GM12878 (cell line): Measurements from ENCODE around the gene GOT2. TPM values are rescaled to one million over a fixed set of nuclear protein-coding genes. Genes with fewer than 3 reads are reported as not detected.
"Not testable (repeated sequence)": the region's sequence is repeated elsewhere in the genome, so short reads cannot be mapped to it uniquely, and the experiment has no call there.

Source experiments
- ATAC-seq: fragments of 200-7000 bp; cut with Tn5 transposase; 3 replicates; pipeline ENCODE4 v1.9.1; 2020; ENCODE audit warnings: mild to moderate bottlenecking, moderate library complexity
- BruUV-seq: library from RNA; stranded (reverse); fragments of 400-500 nt; replicated peaks from 2 replicates; lab custom pipeline; 2021; lab: Mats Ljungman, UMichigan
- CTCF ChIA-PET: fragments of 300-600 bp; sonication (Branson Sonifier 250); formaldehyde crosslinking; extraction: SDS; loops from one replicate; lab custom pipeline; 2021; ENCODE audit warnings: inconsistent platforms; lab: Yijun Ruan, JAX
- POLR2A ChIA-PET: fragments of 350-600 bp; formaldehyde crosslinking; extraction: SDS; loops from one replicate; lab custom pipeline; 2021; ENCODE audit warnings: inconsistent platforms; lab: Charles Lee
- RAD21 ChIA-PET: fragments of 300-600 bp; sonication (Branson Sonifier 250); formaldehyde crosslinking; loops from one replicate; lab custom pipeline; 2023; ENCODE audit warnings: antibody characterized with exemption; ENCODE audit not compliant: unreplicated experiment; lab: Charles Lee
- SMC1A ChIA-PET: fragments of 300-600 bp; sonication (Branson Sonifier 250); formaldehyde crosslinking; loops from one replicate; lab custom pipeline; 2023; ENCODE audit not compliant: unreplicated experiment, uncharacterized antibody; lab: Charles Lee
- DNase-seq: peaks from one replicate; pipeline ENCODE4 v3.0.0-alpha.2; 2011; ENCODE audit warnings: low read depth, low spot score
- FAIRE-seq: peaks from 3 replicates; lab custom pipeline; 2011; peaks lifted over from hg19 to GRCh38; lab: Jason Lieb, UNC
- H2AFZ ChIP-seq: 2 replicates; pipeline ENCODE4 v1.6.0; 2011; ENCODE audit warnings: low read depth, low read length, control low read depth; ENCODE audit not compliant: control insufficient read depth
- H3K27ac ChIP-seq: 2 replicates; pipeline ENCODE4 v1.5.1; 2011; ENCODE audit warnings: control low read depth; ENCODE audit not compliant: control insufficient read depth, insufficient read depth
- H3K27me3 ChIP-seq, 2 experiments: replicated peaks in 1 of 2; 2 replicates each; pipeline versions ENCODE4 v1.6.0 to v1.6.1; 2011; ENCODE audit warnings: low read length in 1 of 2; ENCODE audit not compliant: control insufficient read depth in 2 of 2, insufficient read depth in 2 of 2
- H3K36me3 ChIP-seq, 2 experiments: 2 replicates each; pipeline ENCODE4 v1.5.1; 2011; ENCODE audit warnings: low read length in 1 of 2; ENCODE audit not compliant: control insufficient read depth in 2 of 2, insufficient read depth in 2 of 2
- H3K4me1 ChIP-seq: 2 replicates; pipeline ENCODE4 v1.6.1; 2011; ENCODE audit warnings: mild to moderate bottlenecking, low read length, moderate library complexity, mixed read lengths; ENCODE audit not compliant: control insufficient read depth, insufficient read depth
- H3K4me2 ChIP-seq: 2 replicates; pipeline ENCODE4 v1.6.0; 2011; ENCODE audit warnings: control low read depth; ENCODE audit not compliant: control insufficient read depth, insufficient read depth
- H3K4me3 ChIP-seq: fragments of 200-600 bp; sonication (generic); 2 replicates; pipeline ENCODE4 v1.5.1; 2016
- H3K79me2 ChIP-seq: 2 replicates; pipeline ENCODE4 v1.6.0; 2011; ENCODE audit warnings: low read length; ENCODE audit not compliant: control insufficient read depth, insufficient read depth
- H3K9ac ChIP-seq: 2 replicates; pipeline ENCODE4 v1.8.0; 2011; ENCODE audit warnings: low read length, control low read depth, mixed read lengths; ENCODE audit not compliant: control insufficient read depth, insufficient read depth
- H3K9me3 ChIP-seq: replicated peaks from 3 replicates; pipeline ENCODE4 v1.5.1; 2011; ENCODE audit warnings: mild to moderate bottlenecking, low read length; ENCODE audit not compliant: control insufficient read depth, insufficient read depth
- H4K20me1 ChIP-seq: 2 replicates; pipeline ENCODE4 v1.6.0; 2011; ENCODE audit not compliant: control insufficient read depth, insufficient read depth
- FOS ChIP-seq: IDR thresholded peaks from 3 replicates; pipeline ENCODE4 v1.6.1; 2011; ENCODE audit warnings: borderline replicate concordance; ENCODE audit not compliant: insufficient read length; ENCODE audit errors: extremely low read depth
- IKZF1 ChIP-seq: fragments of 450-650 bp; conservative IDR thresholded peaks from 2 replicates; pipeline ENCODE4 v1.6.1; 2017; ENCODE audit warnings: antibody characterized with exemption, mild to moderate bottlenecking
- KAT2A ChIP-seq: conservative IDR thresholded peaks from 2 replicates; pipeline ENCODE4 v1.6.1; 2011; ENCODE audit warnings: low read depth, low read length; ENCODE audit not compliant: control insufficient read depth
- MEF2B ChIP-seq: fragments of 450-650 bp; IDR thresholded peaks from 2 replicates; pipeline ENCODE4 v1.6.1; 2018; ENCODE audit warnings: mild to moderate bottlenecking, moderate library complexity; ENCODE audit not compliant: partially characterized antibody, poor library complexity, severe bottlenecking
- NBN ChIP-seq: fragments of 450-650 bp; IDR thresholded peaks from 2 replicates; pipeline ENCODE4 v1.6.1; 2016
- SUPT20H ChIP-seq: IDR thresholded peaks from 2 replicates; pipeline ENCODE4 v1.6.1; 2011; ENCODE audit warnings: low read depth, mild to moderate bottlenecking, low read length, moderate library complexity, borderline replicate concordance; ENCODE audit not compliant: control insufficient read depth
- WGBS: methylation state at CpG from one replicate; pipeline ENCODE4 v1.1.6; 2016; ENCODE audit warnings: low lambda C conversion rate; ENCODE audit not compliant: insufficient replicate concordance, insufficient coverage; ENCODE audit errors: missing lambda C conversion rate; 5-methylcytosine and 5-hydroxymethylcytosine counted together
- in situ Hi-C: fragments of 300-500 bp; cut with MboI; formaldehyde crosslinking; loops from 9 replicates; pipeline ENCODE4 v1.14.3; 2018; ENCODE audit warnings: mixed read lengths
- intact Hi-C: fragments of 100-400 bp; cut with micrococcal nuclease; formaldehyde crosslinking; loops from one replicate; pipeline ENCODE4 v1.14.2; 2022; ENCODE audit not compliant: unreplicated experiment
- polyA plus RNA-seq, 11 experiments: library from polyadenylated mRNA; depleted of rRNA in 4 of 11; unstranded in 6 of 11; stranded (reverse) in 5 of 11; fragments of >200 nt; fragmentation: Nextera tagmentation in 4 of 11; fragmentation: Illumina TruSeq in 1 of 11; extraction: Ambion mirVana in 4 of 11; extraction: Trizol in 1 of 11; gene quantifications; 1 replicate in 1 of 11; 2 replicates in 10 of 11; pipeline versions ENCODE4 v1.2.1 to v1.2.3, GENCODE V29; 2011 to 2016; ENCODE audit warnings: inconsistent platforms in 2 of 11, missing spikeins in 2 of 11, low read depth in 1 of 11
- total RNA-seq, 4 experiments: library from RNA; depleted of rRNA in 3 of 4; stranded (reverse); fragments of >200 nt in 3 of 4; fragmentation: Illumina TruSeq in 1 of 4; extraction: Trizol in 1 of 4; gene quantifications; 2 replicates each; pipeline versions ENCODE4 v1.2.1 to v1.2.3, GENCODE V29; 2013 to 2021
- TF ChIP-seq, protein P1 (sequence below): fragments of 450-650 bp; conservative IDR thresholded peaks from 2 replicates; pipeline ENCODE4 v1.6.1; 2017; ENCODE audit warnings: mild to moderate bottlenecking, moderate library complexity

The GOT2 gene
- total and polyA plus RNA-seq, 10 of the 15 experiments (the other 5 are each of a cell fraction or from before 2014, with no cell fraction given), result 41.7 to 235 (median 83.7) TPM

- Histone ChIP-seq H3K27ac (no peak overlapping the region), H3K4me2 (no peak overlapping the region), H4K20me1 (no peaks in the 10 kb centered on the region), H2AFZ (no peak overlapping the region), H3K9ac (no peak overlapping the region), H3K27me3 (no peaks in the 10 kb centered on the region), H3K4me1 (no peaks in the 10 kb centered on the region), H3K79me2 (no peaks in the 10 kb centered on the region), H3K36me3 (no peaks in the 10 kb centered on the region), H3K4me3 (no peak overlapping the region), H3K9me3 (no peaks in the 10 kb centered on the region)
- WGBS, result 13% methylated on average over 1 of the region's 1 CpG
- TF ChIP-seq, protein P1, sequence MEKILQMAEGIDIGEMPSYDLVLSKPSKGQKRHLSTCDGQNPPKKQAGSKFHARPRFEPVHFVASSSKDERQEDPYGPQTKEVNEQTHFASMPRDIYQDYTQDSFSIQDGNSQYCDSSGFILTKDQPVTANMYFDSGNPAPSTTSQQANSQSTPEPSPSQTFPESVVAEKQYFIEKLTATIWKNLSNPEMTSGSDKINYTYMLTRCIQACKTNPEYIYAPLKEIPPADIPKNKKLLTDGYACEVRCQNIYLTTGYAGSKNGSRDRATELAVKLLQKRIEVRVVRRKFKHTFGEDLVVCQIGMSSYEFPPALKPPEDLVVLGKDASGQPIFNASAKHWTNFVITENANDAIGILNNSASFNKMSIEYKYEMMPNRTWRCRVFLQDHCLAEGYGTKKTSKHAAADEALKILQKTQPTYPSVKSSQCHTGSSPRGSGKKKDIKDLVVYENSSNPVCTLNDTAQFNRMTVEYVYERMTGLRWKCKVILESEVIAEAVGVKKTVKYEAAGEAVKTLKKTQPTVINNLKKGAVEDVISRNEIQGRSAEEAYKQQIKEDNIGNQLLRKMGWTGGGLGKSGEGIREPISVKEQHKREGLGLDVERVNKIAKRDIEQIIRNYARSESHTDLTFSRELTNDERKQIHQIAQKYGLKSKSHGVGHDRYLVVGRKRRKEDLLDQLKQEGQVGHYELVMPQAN, result no peak
- no peak for TF ChIP-seq MEF2B
- no peak for TF ChIP-seq KAT2A
- TF ChIP-seq SUPT20H, result no peak
- no peak for TF ChIP-seq FOS
- no peak for TF ChIP-seq NBN
- TF ChIP-seq IKZF1, result no peak
- FAIRE-seq (no peak), DNase-seq (no peak), ATAC-seq (no peak)
- intact Hi-C loops (no loop called here), in situ Hi-C loops (no loop called here)
- ChIA-PET CTCF (no interaction called here), SMC1A (no interaction called here), POLR2A (no interaction called here), RAD21 (no interaction called here)
- BruUV-seq, result no TSS peak
Observed at GRCh38 chr16:58692450-58692849, 41.7 kb downstream of the GOT2 start.

DNA sequence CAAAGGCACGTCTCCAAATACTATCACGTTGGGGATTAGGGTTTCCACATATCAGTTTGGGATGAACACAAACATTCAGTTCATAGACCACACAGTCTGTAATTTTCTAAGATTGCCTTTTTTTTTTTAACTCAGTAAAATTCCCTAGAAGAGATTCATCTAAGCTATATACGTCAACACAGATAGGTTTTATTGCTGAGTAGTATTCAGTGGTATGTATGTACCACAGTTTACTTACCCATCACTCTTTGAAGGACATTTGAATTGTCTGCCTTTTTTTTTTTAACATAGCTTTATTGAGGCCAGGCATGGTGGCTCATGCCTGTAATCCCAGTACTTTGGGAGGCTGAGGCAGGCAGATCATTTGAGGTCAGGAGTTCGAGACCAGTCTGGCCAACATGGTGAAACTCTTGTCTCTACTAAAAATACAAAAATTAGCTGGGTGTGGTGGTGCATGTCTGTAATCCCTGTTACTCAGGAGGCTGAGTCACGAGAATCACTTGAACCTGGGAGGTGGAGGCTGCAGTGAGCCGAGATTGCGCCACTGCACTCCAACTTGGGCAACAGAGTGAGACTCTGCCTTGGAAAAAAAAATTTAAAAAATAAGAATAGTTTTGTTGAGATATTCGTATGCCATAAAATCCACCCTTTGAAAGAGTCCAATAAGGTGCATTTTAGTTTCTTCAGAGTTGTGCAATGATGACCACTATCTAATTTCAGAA is 47.0 kb downstream of the GOT2 start:
- H3K36me3 ChIP-seq, in situ Hi-C loops, H3K4me3 ChIP-seq, BruUV-seq, FAIRE-seq, H2AFZ ChIP-seq, intact Hi-C loops, ATAC-seq, H3K79me2 ChIP-seq, H3K9me3 ChIP-seq, H3K27me3 ChIP-seq, H3K9ac ChIP-seq, SMC1A ChIA-PET, H3K27ac ChIP-seq, H3K4me2 ChIP-seq, H4K20me1 ChIP-seq, RAD21 ChIA-PET, DNase-seq: not testable (repeated sequence)
- peaks cover 10% of the 10 kb centered on the region; the same call in 1 of the 2 replicates for H3K4me1 ChIP-seq
- POLR2A ChIA-PET, result interaction anchor here (1.1 kb wide), 1 partner anchor 16 kb away, joined by 3 read pairs; no protein-coding TSS in a partner anchor
- CTCF ChIA-PET, result interaction anchor here (0.7 to 1.5 kb wide), 2 partner anchors 69 to 175 kb away, joined by 3 read pairs; no protein-coding TSS in a partner anchor
- 25% methylated on average over 8 of the region's 8 CpGs for WGBS
